CD4-positive, alpha-beta T cell treated with Interleukin-21 for 1 hour (primary cell): ENCODE results near the gene IFT88.

Source experiments
- DNase-seq: peaks from one replicate; pipeline ENCODE4 v3.0.0-alpha.2; 2020

IFT88 gene

DNA sequence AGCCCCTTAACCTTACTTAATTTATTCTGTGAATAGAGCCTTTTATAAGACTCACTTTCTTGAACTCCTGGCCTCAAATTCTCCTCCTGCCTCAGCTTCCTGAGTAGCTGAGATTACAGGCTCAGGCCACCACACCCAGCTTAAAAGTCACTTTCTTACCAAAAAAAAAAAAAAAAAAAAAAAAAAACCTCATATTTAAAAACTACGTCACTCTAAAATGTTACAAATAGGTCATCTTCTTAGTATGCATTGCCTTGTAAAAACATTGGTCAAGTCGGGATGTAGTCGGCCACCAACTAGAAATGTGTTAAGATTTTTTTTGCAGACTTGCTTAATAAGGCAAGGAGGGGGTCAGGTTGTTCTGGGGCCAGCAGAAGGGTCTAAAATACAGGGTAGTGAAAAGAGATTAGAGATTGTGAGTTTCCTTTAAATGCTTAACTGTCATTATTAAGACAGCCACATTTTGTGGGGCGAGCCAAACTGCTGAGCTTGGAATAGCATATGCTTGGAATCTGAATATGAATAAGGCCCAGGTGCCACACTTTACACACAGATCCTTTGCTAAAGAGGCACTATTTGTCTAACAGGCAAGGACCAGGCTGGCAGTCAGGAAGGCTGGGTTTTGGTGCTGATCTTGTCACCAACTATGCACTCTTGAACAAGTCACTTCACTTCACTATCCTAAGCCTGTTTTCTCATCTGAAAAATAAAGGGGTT, 120.1 kb downstream of the IFT88 start:
- no peak for DNase-seq

DNA sequence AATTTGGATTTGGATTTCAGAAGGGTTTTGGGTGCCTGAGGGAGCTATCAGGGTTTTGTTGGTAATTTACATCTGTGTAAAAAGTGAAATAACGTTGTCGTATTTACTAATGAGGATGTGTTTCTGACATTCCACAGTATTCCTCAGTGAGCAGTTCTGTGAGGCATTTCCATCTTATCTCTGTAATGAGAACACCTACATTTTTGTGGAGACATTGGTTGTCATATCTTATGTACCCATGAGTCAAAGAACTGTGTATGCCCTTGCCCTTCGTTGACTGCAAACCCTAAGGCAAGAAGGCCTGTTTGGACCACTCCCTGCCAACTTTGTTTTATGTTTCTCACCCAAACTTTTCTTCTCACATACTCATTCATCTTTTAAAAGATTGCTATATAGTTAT, 122.3 kb downstream of the IFT88 start:
- DNase-seq = no peak

DNA sequence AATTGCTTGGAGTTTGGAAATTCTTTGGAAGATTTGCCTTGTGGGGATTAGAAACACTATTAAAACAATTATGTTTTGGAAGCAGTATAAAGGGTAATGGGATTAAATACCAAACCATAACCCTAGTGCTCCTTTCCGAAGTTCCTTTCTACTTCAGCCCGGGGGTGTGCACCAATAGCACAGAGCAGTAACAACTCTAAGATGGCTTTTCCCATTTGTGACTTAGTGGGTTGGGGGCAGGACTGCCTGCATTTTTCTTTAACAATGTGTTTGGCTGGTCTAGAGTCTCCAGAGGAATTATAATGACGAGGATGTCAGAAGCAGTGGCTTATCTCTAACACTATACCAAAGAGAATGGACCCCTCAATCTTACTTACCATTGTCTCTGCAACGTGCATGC, 124.7 kb downstream of the IFT88 start:
- DNase-seq = no peak

DNA sequence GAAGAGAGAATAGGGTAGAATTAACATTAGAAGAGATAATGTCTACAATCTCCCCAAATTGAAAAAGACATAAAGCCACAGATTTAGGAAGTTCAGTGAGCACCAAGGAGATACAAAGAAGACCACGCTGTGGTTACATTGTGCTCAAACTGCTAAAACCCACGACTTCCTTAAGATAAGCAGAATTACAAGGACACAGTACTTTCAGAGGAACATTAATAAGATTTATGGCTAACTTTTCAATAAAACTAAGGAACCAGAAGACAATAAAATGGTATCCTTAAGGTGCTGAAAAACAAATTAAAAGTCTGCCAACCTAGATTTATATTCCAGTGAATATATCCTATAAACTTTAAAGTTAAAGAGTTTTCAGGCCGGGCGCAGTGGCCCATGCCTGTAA, 129.1 kb downstream of the IFT88 start:
- no peak for DNase-seq

DNA sequence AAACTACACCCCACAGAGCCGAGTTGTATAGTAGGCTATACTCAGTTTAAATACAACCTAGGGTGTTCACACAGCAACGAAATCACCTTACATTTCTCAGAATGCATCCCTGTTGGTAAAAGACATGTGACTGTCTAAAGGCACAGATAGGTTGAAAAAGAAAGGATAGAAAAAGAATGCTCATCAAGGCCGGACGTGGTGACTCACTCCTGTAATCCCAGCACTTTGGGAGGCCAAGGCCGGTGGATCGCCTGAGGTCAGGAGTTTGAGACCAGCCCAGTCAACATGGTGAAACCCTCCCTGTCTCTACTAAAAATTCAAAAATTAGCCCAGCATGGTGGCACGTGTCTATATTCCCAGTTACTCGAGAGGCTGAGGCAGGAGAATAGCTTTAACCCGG, 132.8 kb downstream of the IFT88 start:
- no peak for DNase-seq

DNA sequence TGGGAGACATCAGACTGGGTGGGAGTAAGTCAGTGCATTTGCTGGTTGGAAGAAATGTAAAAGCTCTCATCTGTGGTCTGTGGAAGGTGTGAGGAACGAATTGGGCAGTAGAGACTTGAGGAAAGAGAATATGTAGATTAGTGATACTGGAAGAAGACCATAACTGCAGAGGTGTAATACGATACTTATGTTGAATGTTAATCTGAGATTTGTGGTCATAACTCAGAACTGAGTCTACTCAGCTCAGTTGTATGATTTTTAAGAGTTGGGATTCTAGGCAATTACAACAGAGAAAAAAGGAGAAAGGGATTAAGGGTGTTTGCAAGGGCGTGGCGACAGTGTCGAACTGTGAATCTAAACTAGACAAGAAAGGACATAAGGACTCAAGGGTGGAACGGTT, 133.3 kb downstream of the IFT88 start:
- DNase-seq = no peak

DNA sequence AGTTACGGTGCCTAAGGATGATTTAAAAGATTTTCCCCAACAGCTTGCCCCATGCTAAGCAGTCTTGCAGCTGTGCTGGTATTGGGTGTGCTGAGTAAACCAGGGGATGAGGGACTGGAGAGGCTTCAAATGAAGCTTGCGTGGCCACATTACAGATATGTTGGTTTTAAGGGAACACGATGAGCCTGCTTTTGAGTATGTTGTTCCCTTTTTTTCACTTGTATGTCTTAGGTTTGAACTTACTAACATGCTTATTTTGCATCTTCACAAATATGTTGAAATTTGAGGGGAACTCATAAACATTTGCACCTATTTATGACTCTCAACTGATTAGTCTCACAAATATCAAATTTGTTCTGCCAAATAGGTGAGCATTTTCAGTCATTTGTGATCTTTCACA, 134.5 kb downstream of the IFT88 start:
- DNase-seq = no peak

DNA sequence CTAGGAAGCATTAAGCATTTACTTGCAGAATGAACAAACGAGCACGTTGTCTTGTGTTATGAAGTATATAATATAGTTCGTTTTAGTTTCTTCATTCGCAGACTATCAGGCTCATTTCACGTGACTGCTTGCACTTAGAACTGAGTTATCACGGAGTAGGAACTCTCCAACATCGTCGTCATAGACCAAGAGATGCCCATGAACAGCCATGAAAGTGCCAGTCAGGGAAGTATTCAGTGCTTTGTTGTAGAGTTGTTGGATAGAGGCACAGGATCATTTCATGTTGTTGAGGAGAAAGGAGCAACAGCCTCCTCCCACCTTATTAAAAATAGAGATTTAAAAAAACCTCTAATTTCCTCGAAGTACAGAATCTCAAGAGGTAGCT, 135.6 kb downstream of the IFT88 start:
- DNase-seq = no peak

DNA sequence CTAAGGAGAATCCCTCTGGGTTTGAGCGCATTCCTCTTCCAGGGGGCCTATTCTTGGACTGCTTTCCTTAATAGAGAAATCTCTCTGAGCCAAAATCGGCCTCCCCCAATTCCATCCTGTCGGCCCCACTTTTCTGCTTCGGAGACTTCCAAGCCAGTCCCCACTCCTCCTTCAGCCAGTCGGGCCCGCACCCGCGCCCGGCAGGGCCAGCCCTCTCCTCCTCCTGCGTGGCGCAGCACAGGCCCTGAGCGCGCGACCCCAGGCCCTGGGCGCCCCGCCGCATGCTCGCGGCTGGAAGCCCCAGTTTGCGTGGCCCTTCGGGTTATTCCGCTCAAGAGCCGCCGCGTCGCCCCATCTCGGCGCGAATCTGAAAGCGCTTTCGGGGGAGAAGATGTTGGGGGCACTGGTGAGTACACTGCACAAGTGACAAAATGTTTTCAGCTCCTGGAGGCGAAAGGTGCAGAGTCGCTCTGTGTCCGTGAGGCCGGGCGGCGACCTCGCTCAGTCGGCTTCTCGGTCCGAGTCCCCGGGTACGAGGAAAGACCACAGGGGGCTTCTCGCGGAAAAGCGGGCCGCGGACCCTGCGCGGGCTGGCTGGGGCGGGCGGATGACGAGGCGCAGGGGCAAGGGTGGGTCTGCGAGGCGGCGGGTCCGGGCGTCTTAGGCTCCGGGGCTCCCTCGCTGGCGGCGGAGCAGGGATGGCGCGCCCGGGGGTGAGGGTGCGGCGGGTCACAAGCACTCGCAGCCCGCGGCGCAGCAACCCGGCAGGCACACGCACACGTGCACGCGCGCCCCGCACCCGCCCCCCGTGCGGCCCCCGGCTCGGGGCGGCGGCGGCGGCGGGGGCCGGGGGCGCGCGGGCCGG, 136.2 kb downstream of the IFT88 start, which contains the start of gene IL17D:
Gene IL17D, plus strand, starts transcription at position 785 of the 865 bp plus-strand sequence. CDS start 303 bp downstream, outside the sequence.
- peak; percentile 45 for DNase-seq

DNA sequence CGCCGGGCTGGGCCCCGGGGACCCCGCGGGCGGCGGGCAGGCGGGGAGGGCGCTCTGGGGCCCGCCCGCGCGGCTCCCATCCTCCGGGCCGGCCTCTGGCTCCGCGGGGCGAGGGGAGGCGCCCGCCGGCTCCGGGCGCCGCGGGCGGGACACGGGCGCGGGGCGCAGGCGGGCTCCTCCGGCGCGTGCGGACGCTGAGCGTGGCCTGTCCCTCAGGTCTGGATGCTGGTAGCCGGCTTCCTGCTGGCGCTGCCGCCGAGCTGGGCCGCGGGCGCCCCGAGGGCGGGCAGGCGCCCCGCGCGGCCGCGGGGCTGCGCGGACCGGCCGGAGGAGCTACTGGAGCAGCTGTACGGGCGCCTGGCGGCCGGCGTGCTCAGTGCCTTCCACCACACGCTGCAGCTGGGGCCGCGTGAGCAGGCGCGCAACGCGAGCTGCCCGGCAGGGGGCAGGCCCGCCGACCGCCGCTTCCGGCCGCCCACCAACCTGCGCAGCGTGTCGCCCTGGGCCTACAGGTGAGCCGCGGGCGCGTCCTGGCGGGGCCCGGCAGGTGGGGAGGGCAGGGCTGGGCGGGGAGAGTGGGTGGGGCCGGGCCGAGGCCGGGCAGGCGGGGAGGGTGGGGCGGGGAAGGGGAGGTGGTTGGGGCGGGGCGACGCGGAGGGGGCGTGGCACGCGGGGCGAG, 137.0 kb downstream of the IFT88 start:
- peak; percentile 84 for DNase-seq

DNA sequence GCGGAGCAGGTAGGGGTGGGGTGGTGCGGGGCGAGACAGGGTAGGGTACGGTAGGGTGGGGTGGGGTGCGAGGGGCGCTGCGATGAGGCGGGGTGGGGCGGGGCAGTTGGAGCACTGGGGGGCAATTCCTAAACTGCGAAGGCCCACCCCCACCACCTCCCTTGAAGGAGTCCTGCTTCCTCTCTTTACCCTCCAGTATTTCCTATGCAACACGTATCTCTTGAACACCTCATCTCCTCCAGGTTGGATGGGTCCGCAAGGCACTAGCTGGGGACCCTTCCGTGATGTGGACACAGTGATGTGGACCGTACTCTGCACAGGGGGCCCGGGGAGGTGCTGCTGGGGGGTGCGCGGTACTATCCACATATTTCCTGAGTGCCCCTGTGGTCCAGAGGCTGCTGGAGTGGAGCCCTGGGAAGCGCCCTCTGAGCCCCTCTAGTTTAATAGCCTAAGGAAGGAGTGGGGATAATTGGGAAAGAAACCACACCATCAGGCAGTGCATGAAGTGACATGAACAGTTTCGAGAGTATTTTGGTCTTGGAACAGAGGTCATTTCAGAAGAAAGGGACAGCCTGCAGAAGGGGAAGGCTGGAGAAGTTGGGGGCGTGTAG, 137.6 kb downstream of the IFT88 start:
- no peak for DNase-seq

DNA sequence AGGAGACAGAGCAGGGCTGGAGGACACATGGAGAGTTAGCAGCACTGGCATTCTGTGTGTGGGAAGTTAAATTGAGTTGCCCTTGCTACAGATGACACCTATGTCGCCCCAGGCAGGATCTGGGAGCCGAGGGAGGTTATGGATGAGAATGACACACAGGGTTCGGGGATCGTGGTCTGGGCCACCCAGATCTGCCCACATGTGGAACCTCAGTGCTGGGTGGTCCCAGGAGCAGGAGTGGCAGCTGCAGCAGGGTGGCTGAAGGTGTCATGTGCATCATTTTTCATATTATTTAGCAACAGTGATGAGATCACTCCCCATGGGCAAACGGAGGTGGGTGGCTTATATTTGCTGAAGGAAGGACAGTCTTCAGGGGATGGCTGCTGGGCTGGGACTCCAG, 139.7 kb downstream of the IFT88 start:
- no peak for DNase-seq

DNA sequence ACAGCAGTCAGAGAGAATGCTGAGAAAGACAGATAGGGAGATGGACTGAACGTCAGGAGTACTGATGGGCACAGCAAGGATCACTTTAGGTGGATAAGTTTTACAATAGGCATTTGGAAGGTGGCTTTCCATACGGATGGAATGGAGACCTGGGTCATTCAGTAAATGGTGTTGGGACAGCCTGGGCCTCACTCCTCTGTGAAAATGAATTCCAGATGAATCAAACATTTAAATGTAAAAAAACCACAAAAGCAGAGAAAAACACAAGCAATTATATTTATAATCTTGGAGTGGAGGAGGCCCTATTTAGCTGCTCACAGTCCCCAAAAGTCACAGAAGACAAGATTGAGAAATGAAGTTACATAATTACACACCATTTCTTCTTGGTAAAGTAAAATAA, 141.3 kb downstream of the IFT88 start:
- DNase-seq = no peak

DNA sequence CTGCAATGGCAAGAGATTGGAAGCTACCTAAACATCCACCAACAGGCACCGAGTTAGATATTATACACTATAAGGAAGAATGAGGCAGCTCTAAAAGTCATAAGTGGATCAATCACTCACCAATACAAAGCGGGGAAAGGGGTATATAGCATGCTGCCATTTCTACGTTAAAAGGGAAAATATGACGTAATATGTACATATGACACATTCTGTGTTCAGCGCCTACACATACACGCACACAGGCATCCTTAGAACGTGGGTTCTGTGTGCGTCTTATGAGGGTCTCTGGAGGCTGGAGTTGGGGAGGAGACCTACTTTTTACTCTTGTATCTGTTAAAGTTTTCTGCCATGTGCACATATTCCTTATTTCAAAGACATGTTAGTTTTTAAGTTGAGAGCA, 142.4 kb downstream of the IFT88 start:
- no peak for DNase-seq

DNA sequence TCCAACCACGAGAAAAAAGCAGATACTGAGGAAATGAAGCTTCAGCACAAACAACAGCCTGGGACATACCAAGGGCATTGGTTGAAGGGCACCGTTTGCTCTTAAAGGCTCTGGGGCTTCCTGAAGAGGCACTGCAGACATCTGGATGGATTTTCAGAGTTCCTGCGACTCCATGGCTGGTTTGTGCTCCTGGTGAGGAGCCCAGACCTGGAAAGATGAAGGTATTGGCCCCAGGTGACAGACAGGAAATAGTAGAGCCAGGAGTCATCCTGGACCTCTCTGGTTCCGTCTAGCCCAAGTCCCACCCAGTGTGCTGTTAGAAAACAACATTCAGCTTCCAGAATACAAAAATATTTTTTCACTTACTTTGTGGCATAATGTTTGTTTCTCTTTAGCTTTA, 142.8 kb downstream of the IFT88 start:
- no peak for DNase-seq

DNA sequence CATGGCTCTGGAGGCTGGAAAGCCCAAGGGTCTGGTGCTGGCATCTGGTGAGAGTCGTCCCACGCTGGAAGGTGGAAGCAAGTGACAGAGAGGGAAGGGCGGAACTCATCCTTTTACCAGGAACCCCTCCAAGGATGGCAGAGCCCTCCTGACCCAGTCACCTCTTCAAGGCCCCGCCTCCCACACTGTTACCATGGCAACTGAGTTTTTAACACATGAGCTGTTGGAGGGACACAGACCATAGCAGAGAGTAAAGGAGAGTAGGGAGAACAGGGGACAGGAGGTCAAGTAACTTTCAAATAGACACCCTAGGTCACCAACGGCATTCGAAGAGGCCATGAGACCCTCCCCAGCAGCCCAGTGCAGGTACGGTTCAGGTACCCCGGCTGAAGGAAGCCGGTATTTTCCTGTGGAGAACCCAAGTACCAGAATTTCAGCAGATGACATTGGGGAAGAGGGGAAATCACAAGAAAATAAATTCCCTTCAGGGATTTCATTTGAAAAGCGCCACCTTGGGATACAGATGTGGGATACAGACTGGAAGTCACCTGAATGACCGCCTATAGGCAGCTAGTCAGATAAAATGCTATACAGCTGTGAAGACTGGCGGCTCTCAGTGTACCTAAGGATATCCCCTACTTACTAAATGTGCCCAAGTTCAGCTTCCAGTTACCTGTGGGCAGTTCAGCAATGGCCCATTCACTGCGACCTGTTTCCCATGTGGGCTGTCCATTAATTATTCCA, 144.5 kb downstream of the IFT88 start:
- no peak for DNase-seq

DNA sequence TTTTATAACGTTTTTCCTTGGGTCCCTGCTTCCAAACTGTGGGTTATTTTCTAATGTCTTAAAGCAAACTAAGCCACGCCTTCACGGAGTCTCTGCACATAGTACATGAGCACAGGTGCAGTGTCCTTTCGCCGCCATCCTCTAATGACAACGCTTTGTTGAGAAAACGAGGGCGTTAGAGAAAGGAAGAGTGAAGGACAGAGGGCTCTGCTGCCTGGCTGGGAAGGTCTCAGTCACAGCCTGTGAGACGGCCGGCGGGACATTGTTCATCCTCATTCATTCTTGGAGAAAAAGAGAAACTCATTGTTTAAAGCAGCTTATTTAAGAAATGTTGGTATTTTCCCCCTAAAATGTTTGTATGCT, 146.0 kb downstream of the IFT88 start:
- DNase-seq = no peak

DNA sequence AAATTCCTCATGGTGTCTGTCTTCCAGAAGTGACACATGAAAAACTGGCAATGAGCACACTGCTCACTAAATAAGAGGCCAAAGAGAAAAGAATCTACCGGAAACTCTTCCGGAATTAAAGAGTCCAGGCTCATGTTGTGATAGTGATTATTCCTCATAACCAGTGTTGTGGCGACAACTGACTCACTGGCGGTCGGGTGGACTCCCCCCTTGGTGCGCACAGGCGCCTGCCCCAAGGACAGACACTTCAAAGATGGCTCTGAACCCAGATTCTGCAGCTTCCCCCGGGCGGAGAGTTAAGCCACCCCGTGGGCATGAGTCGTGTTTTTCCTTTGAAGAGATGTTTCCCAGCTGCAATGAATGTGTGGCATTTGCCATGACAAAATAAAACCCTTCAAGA, 146.8 kb downstream of the IFT88 start:
- no peak for DNase-seq

DNA sequence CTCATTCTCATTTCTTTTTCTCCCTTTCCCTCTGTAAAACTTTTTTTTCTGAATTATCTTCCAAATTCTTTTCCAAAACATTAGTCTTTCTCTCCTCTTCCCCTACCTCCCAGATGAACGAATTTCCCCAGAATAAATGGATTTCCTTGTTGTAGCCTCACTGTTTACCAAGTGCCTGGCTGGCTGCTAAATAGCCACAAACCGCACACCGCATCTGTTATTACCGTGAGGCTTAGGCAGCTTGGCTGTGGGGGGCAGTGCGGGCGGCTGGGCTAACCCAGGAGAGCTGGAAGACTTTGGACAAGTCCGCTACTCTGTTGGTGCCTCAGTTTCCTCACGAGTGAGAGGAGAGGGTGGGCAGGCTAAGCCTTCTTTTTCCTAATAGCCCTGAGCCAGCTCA, 147.2 kb downstream of the IFT88 start:
- DNase-seq = no peak

DNA sequence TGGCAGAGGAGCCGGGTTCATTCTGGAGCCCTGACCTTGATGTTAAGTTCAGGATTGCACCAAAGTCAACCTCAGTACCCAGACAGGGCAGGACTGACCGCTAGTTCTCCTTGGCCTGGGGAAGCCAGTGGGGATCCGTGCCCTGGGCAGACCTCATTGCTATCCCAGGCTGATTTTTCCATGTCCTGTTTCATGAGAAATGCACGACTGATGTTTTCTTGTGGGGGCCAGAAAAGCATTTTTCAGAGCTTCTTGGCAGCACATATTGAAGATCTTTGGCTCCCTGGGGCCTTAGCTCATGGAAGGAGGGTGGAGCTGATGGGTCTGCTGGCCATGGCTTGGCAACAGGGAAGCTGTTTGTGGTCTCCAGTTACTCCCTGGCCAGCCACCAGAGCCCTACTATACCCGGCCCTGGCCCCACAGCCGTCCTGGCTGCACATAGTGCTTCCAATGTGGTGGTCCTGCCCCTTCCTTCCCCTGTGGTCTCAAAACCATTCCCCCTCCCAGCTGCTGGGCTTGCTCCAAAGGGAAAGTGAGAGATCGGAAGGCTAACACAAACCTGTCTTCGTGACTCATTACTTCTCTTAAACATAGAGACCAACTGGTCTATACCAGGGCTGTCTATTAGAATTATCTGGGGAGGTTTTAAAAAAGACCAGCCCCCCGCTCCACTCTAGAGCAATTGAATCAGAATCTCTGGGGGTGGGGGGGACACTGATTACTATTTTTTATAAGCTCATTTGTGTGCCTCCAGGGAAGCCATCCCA, 147.8 kb downstream of the IFT88 start:
- no peak for DNase-seq

DNA sequence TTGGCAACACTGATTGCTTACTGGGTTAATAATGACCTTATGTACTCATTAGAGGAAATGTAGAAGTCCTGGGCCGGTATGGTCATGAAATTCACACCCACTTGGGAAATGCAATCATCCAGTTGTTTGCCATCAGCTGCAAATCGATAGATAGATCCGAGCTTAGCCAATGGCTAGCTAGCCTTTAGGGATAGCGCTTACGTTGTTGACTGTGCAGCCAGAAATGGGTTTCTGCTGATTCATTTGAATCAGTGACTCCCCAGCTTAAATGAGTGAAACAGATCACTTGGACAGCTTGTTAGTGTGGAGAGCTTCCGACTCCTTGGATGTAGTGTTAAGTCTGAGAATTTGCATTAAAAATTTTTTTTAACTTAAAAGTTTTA, 148.4 kb downstream of the IFT88 start:
- DNase-seq = no peak

DNA sequence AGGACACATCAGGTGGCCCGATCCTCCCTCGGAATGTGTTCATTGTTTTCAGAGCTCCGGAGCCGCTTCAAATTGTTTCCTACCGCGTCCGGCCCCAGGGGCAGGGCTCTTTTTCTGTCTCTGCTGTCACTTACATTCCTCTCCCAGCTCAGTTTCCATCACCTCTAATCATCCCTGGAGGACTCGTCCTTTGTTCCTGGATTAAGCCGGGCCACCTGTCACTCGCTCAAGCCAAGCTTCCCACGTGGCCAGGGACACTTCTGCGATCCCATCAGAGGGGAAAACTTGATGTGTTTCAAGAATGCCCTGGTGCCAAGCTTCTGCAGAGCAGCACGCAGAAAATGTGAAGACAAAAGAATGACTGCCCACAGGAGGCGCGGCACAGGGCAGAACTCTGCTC, 150.0 kb downstream of the IFT88 start:
- no peak for DNase-seq
